ENCODE results near the gene KCP.

KCP gene

DNA sequence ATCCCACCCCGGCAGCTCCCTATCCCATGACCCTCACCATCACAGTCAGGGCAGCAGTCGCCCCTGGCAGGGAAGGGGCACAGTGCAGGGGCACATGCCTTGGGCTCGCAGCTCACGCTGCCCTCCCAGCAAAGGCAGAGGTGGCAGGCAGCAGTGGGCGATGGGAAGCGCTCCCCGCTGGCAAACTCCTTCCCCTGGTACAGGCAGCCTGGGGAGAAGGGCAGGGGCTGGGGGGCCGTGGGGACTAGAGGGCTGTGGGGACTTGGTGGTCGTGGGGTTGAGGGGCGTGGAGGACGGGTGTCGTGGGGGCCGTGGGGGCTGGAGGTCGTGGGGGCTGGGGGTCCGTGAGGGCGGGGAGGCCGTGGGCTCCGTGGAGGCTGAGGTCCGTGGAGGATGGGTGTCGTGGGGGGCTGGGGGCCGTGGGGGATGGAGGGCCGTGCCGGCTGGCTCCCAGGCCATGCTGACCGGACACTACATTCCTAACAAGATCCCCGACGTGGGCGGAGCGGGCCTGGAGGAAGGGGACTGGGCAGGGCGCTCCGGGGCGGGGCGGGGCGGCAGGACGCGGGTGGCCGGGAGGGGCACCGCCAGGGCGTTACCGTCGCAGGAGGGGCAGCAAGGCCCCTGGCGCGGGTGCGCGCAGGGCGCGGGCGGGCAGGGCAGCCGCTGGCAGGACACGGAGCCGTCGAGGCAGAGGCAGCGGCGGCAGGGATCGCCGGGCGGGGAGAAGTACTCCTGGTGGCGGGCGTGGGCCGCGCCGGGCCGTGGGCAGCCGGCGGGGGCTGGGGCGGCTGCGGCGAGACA, 20.0 kb downstream of the KCP start:
- DNase-seq (ENCODE audit: low read depth, low spot score) = no peak
- H3K27ac ChIP-seq = peak overlapping the region; percentile 32

DNA sequence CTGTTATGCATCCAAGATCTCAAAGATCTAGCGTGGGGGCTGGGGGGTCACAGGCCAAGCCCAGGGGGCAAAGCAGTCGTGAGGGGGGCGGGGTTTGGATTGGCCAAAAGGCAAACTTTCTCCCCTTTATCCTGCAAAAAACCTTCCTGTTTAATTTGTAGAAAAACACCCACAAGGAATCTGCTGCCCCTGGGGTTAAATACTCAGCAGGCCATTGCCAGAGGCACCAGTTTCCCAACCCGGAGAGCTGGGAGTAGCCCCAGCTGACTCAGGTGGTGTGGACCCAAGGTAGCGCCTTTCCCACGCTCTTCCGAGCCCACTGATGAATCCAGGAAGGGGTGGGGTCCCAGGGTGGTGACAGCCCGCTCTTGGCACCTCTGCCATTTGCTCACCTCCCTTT, 21.4 kb downstream of the KCP start:
- no peak for DNase-seq (ENCODE audit: low read depth, low spot score)
- H3K27ac ChIP-seq = no peak overlapping the region

DNA sequence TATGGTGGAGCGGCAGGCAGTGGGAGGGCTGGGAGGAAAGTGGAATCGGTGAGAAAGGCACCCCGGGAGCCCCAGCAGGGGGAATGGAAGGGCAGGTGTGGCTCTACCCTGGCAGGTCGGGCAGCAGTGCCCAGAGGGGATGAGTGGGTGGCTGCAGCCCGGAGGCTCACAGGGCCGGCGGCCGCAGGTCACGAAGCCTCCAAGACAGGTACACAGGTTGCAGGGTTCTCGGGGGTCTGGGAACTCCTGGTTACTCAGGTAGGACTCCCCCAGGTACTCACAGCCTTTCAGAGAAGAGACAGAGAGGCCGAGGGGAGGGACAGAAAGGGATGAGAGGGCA, 21.8 kb downstream of the KCP start:
- no peak overlapping the region for H3K27ac ChIP-seq
- DNase-seq (ENCODE audit: low read depth, low spot score) = no peak

DNA sequence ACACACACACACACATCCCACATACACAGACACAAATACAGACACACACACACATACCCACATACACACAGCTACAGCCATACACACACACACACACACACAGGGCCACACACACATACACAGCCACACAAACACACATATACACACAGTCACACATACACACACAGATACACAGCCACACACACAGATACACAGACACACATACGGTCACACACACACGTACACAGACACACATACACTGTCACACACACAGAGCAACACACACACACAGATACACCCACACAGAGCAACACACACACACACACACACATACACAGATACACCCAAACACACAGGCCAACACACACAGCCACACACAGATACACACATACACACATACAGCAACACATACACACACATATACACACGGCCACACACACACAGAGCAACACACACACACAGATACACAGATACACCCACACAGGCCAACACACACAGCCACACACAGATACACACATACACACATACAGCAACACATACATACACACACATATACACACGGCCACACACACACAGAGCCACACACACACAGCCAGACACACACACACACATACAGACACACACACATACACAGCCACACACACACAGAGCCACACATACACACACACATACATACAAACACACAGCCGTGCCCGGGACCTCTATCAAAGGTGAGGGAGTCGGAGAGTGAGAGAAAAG, 22.3 kb downstream of the KCP start:
- H3K27ac ChIP-seq = no peak overlapping the region
- no peak for DNase-seq (ENCODE audit: low read depth, low spot score)

DNA sequence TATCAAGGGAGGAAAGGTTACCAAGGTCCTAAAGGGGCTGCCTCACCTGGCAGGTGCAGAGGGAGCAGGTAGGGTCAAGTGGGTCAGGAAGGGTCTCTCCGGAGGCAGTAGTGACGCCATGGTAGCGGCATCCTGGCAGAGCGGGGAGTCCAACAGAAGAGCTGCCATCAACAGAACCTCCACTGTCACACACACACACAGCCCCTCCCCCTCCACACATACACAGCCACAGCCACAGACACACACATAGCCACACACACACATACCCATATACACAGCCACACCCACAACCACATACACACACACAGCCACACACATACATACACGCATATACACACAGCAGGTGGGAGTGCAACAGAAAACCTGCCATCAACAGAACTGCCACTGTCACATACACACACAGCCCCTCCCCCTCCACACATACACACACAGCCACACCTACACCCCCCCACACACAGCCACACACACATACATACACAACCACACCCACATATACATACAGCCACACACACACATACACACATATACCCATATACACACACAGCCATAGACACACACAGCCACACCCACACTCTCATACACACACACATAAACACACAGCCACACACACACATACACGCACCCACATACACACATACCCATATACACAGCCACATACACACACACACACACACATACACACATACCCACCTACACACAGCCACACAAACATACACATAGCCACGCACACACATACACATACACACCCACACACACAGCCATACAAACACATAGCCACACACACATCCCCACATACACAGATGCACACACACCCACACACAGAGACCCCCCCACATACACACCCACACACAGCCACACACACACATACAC, 23.1 kb downstream of the KCP start:
- no peak for DNase-seq (ENCODE audit: low read depth, low spot score)
- no peak overlapping the region for H3K27ac ChIP-seq

DNA sequence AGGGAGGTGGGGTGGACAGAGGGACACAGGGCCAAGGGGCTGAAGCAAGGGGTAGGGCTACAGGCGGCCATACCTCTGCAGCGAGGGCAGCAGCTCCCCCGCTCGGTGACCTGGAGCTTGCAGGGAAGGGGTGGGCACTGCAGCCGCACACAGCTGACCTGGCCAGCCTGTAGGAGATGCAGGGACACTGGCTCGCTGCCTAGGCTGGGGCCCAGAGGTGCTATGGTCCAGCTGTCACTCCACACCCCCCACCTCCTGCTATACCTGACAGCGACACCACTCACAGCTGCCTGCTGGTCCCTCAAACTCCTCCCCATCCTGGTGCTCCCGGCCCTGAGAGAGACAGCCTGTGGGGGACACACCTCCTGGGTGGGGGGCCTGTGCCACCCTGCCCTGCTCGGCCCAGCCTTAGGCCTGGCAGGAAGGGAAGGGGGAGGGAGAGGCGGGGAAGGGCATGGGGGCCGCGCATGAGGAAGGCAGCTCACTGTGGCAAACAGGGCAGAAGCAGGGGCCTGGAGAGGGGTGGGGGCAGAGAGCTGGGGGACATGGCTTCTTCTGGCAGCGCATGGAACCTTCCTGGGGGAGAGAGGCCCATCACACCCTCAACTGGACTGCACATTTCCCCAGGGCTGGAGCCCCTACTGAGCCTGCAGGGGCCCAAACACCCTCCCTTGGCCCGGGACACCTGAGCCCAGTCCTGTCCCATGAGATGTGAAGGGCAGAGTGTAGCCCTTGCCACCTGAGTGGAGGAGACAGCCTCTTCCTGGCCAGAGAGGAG, 23.9 kb downstream of the KCP start:
- no peak for DNase-seq (ENCODE audit: low read depth, low spot score)

DNA sequence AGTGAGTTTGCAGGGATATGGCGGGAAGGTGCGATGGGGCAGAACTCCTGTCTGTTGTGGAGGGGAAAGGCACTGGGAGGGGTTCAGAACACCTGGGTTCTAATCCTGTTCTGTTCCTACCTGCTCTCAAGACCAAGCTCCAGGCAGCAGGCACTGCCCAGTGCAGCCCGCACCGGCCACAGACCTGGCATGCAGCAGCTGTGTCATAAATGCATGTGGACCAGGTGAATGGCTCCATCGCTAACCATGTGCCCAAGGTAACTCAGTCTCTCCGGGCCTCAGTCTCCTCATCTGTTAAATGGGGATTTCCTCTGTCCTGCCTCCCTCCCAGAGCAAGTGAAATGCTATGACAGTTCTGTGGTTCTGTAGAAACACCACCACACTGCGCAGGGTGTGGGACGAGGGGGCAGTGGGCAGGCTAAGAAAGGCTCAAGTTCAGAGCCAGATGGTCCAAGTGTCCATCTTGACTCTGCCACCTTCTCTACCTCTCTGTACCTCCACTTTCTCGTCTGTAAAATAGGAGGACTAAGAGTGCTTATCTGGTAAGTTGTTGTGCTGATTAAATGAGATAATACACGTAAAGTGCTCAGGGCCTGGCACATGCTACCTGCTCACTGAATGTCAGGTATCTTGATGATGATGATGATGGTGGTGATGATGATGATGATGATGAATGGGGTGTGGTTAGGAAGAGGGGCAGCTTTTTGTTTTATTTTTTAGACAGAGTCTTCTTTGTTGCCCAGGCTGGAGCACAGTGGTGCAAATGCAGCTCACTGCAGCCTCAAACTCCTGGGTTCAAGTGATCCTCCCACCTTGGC, 24.9 kb downstream of the KCP start:
- no peak overlapping the region for H3K27ac ChIP-seq
- no peak for DNase-seq (ENCODE audit: low read depth, low spot score)

More for the DNA sequence above, 23.9 kb downstream of the KCP start:
- no peak overlapping the region for H3K27ac ChIP-seq

DNA sequence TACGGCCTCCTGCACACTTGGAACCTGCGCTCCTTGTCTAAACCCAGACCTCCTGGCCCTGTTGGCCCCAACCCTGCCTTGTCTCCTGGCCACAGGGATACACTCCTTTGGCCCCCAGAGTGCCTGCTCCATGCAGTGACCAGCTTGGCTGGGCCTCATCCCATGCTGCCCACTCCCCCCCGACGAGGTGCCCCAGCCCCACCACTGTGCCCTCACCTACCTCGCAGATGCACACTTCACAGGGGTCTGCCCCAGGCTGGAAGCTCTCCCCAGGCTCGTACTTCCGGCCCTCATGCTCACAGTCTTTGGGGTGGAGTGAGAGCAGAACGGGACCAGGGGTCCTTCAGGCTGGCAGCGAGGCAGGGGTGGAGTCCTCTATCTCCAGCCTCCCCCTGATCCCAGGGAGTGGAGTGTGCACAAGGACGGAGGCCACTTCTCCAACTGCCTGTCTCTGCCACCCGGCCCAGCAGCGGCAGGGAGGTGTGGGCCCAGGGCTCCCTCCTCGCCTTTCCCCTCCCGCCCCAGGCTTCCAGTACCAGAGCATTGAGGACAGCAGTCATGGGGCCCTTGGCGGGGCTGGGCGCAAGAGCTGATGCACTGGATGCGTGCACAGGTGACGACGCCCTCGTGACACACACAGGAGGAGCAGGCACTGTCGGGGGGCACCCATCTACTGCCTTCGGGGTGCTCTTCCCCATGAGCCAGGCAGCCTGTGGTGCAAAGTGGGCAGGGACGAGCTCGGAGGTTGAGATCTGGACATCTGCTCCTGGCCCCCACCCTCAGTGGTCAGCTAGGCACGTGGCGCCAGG, 25.7 kb downstream of the KCP start:
- DNase-seq (ENCODE audit: low read depth, low spot score) = no peak
- no peak overlapping the region for H3K27ac ChIP-seq

DNA sequence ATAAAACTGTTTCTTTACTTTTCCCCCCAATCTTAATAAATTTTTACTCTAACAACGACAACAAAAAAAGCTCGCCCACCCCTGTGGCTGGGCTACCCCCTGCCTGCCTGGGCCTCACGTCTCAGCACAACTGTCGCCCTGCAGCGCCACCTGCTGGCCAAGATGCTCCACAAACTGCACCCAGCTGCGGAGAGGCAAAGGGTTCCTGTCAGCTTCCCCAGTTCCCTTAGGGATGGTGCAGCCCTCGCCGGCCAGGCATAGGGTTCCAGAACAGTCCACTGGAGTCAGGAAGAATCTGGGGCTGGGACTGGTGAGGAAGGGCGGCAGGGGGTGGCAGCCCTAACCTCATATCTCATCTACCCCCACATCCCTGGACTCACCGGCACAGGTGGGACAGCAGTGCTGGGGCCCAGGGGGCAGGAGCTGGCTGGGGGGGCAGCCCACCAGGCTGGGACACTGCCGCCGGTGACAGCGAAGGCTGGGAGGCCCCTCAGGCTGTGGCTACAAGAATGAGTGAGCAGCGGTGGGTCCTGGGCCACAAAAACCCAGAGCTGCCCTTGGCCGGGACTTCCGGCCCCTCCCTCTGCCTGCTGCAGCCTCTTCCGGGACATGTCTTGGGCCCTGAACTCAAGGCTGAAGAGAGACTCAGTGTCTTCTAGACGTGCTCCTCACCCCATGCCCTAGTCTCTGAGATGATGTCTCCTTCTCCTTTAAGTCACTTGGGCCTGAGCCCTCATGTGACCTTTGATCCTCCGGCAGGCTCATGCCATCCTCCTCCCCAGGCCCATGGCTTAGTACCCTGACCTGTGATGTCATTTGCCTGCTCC, 26.7 kb downstream of the KCP start:
- no peak overlapping the region for H3K27ac ChIP-seq
- no peak for DNase-seq (ENCODE audit: low read depth, low spot score)

DNA sequence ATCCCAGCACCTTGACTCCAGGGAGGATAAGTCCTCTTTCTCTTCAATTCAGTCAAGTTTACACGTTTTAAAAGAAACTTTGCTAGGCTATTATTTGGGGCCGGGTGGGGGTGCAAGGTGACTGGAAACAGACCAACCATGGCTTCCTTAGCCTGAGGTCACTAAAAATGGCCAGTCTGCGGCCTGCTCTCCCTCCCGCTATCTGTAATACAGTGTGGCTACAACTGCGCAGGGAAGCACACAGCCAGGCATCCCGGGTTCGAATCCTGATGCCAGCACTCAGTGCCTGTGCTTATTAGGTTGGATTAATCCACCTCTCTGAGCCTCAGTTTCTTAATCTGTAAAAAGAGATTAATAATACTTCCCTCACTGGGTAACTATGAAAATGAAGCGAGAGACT, 28.4 kb downstream of the KCP start:
- no peak for DNase-seq (ENCODE audit: low read depth, low spot score)
- no peak overlapping the region for H3K27ac ChIP-seq

DNA sequence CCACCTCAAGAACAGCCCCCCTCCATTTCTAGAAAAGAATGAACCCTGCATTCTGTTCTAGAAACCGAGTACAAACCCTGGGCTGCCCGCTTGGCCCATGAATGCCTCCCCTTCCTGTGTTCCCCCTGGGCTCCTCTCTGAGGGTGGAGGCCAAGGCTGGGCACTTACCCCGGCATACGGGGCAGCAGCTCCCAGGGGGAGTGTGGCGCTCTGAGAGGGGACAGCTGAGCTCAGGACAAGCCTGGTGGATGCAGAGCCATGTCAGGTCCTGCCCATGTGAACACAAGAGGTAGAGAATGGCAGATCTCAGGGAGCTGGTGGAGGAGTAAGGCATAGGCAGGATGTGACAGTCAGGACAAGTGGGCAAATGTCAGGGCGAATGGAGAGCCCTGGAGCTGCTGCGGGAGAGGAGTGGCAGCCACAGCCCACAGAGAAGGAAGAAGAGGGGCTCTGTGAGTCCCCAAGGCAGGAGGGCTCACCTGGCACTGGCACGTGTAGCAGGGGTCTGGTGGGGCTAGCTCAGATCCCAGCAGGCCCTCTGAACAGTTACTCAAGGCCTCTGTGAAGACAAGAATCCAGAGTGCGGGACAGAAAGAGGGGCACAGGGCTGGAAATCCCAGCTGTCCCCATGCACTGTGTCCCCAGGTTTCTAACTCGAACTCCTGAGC, 28.9 kb downstream of the KCP start:
- no peak overlapping the region for H3K27ac ChIP-seq
- no peak for DNase-seq (ENCODE audit: low read depth, low spot score)

DNA sequence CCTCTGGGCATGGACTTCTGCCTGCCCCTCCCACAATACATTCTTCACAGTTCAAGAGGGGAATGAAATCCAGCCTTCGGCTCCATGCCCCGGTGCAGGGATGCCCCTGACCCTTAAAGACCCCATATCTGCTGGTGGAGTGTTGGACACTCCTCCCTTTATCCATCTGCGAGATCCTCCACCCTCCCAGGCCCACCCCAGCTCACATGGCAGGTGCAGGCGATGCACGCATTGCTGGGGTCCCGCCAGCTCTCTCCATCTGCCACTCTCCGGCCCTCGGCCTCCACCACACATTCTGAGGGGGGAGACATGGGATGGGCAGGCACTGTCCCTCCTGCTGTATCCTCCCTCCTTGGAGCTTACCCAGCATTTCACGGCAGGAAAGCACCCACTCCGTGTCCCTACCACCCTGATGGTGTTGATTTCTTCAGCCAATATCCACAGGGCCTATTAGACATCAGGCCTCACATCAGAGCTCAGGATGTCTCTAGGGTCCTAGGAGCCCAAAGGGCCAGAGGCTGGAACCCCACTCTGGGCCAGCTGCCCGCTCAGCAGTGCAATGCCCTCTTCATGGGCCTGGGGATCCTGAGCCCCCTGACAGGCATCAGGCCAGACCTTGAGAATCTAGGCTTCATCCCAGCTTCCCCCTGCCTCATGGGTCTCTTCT, 29.6 kb downstream of the KCP start:
- no peak overlapping the region for H3K27ac ChIP-seq

DNA sequence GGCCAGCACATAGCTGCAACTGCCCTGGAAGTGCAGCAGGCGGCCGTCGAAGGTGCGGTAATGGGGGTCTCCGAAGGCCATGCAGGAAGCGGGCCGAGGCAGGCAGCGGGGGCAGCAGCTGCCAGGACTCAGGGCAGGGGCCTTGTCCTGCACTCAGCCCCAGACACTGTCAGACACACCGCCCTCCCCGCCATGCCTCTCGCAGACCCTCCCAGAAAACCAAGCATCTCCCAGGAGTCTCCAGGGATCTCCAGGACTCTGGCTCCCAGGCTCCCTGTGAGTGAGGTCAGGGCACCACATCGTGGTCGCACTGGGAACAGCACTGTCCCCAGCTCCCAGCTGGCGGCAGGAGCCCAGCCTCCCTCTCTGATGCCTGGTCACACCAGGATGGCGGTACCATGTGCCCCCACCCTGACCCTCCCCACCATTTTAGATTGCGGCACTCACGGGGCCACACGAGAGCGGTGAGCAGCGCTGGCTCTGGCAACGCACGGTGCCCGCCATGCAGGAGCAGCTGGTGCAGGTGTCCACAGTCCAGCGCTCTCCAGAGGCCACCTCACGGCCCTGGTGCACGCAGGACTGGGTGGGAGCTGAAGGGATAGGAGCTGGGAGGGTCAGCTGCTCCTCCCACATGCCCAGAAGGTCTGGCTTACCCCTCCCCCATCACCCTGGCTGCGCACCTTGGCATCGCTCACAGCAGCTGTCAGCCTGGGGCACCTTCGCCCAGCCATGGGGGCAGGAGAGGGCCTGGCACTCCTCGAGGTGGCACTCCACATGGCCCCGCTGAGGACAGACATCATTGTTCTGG, 30.4 kb downstream of the KCP start:
- H3K27ac ChIP-seq = no peak overlapping the region
- DNase-seq (ENCODE audit: low read depth, low spot score) = no peak

More for the DNA sequence above, 29.6 kb downstream of the KCP start:
- DNase-seq (ENCODE audit: low read depth, low spot score) = no peak

DNA sequence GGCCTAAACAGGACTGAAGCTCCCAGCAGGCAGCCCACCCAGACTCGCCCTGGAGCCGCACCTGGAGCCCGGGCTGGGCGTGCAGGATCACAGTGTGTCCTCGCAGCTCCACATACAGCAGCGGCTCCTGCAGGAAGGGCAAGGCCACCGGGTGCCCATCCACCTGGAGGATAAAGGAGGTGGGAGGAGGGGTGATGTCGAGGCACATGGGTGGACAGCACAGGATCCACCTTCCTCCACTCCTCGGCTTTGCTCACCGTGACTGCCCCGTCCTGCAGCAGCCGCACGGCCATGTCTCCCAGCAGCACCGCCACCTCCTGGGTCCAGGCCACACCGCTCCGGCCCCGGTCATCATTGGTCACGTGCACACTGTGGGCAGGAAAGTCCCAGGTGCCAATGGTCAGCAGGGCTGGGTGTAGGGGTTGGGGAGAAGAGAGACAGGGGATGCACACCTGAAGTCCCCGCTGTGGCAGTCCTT, 31.0 kb downstream of the KCP start:
- DNase-seq (ENCODE audit: low read depth, low spot score) = no peak
- no peak overlapping the region for H3K27ac ChIP-seq

DNA sequence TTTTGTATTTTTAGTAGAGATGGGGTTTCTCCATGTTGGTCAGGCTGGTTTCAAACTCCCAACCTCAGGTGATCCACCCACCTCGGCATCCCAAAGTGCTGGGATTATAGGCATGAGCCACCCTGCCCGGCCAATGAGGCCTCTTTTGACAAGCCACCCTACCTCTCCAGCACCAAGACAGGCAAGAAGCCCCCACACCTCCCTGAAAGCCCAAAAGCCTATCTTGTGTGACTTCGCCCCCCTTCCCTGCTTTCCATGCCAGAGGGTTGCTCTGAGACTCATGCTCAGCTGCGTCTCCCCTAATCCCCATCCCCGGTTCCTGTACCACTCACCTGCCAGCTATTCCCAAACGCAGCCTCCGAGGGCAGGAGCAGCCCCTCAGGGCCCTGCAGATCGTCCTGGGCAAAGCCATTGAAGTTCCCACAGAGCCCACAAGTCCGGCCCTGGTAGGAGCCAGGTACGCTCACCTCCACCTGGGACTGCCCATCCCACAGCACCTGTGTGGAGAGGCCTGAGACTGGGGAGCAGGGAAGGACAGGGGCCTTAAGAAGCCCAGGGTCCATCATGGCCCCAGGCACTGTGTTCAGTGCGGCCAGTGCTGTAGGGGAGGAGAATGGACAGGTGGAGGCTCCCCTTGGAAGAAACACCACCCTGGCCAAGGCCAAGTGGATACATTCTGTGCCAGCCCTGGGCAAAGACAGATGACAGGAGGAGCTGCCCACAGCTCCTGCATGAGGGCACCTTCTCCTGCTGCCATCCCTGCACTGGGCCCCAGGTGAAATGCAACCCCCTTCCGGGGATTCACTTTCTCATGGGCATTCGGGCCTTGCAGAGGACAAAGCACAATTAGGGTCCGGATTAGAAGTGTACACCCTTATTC, 32.0 kb downstream of the KCP start:
- no peak for DNase-seq (ENCODE audit: low read depth, low spot score)
- H3K27ac ChIP-seq = no peak overlapping the region
